Activated naive CD8-positive, alpha-beta T cell treated with anti-CD3 and anti-CD28 coated beads, Interleukin-2, amount 50 U/mL, for 16 hours (primary cell): ENCODE measurements around the gene LRRC4C.

Experiments used
- DNase-seq: peaks from one replicate; pipeline ENCODE4 v3.0.0-alpha.2; 2020; ENCODE audit warnings: low read depth, low spot score

The LRRC4C gene

GRCh38 chr11:40506226-40506625, 953.2 kb downstream of the LRRC4C start:
- DNase-seq: no peak

GRCh38 chr11:40491341-40491740, 968.1 kb downstream of the LRRC4C start:
- no peak for DNase-seq

- no peak for DNase-seq
These were observed 991.7 kb downstream of the LRRC4C start for GRCh38 chr11:40467771-40468170.

GRCh38 chr11:40445391-40445790, 1014.1 kb downstream of the LRRC4C start:
- no peak for DNase-seq

GRCh38 chr11:40444151-40444550, 1015.3 kb downstream of the LRRC4C start:
- no peak for DNase-seq

GRCh38 chr11:40435344-40435743, 1024.1 kb downstream of the LRRC4C start:
- DNase-seq: no peak

GRCh38 chr11:40434926-40435325, 1024.5 kb downstream of the LRRC4C start:
- no peak for DNase-seq

GRCh38 chr11:40432358-40432757, 1027.1 kb downstream of the LRRC4C start:
- DNase-seq: no peak

- DNase-seq: no peak
These were observed 1034.3 kb downstream of the LRRC4C start for GRCh38 chr11:40425168-40425567.

GRCh38 chr11:40421208-40421981, 1038.1 kb downstream of the LRRC4C start:
- no peak for DNase-seq

- DNase-seq: no peak
These were observed 1041.8 kb downstream of the LRRC4C start for GRCh38 chr11:40417627-40418026.

- no peak for DNase-seq
These were observed 1052.1 kb downstream of the LRRC4C start for GRCh38 chr11:40407355-40407754.

GRCh38 chr11:40405614-40406013, 1053.8 kb downstream of the LRRC4C start:
- DNase-seq: no peak

- DNase-seq: no peak
These were observed 1056.1 kb downstream of the LRRC4C start for GRCh38 chr11:40403321-40403720.

- no peak for DNase-seq
These were observed 1058.2 kb downstream of the LRRC4C start for GRCh38 chr11:40401132-40401853.

GRCh38 chr11:40397141-40397540, 1062.3 kb downstream of the LRRC4C start:
- no peak for DNase-seq

- no peak for DNase-seq
These were observed 1065.9 kb downstream of the LRRC4C start for GRCh38 chr11:40393511-40393910.

- no peak for DNase-seq
These were observed 1067.8 kb downstream of the LRRC4C start for GRCh38 chr11:40391679-40392078.

- DNase-seq: no peak
These were observed 1071.2 kb downstream of the LRRC4C start for GRCh38 chr11:40388097-40388818.

- no peak for DNase-seq
These were observed 1072.0 kb downstream of the LRRC4C start for GRCh38 chr11:40387240-40387980.

- DNase-seq: no peak
These were observed 1074.5 kb downstream of the LRRC4C start for GRCh38 chr11:40384991-40385390.

- no peak for DNase-seq
These were observed 1078.0 kb downstream of the LRRC4C start for GRCh38 chr11:40381481-40381880.
